Ishikawa (cell line): Measurements from ENCODE around the gene ZCWPW1.

ENCODE experiments used
- FOXM1 ChIP-seq: IDR thresholded peaks from 2 replicates; pipeline ENCODE4 v1.6.1; 2012; ENCODE audit warnings: low read depth, borderline replicate concordance
- NFIC ChIP-seq: IDR thresholded peaks from 2 replicates; pipeline ENCODE4 v1.6.1; 2012
- YY1 ChIP-seq: IDR thresholded peaks from 2 replicates; pipeline ENCODE4 v1.6.1; 2012; ENCODE audit warnings: low read depth

ZCWPW1 gene

GRCh38 chr7:100351657-100352058, 76.8 kb downstream of the ZCWPW1 start:
- TF ChIP-seq FOXM1 = no peak
- TF ChIP-seq NFIC = no peak
- no peak for TF ChIP-seq YY1
